Activated CD8-positive, alpha-beta memory T cell treated with anti-CD3 and anti-CD28 coated beads for 1 hour (primary cell): Measurements from ENCODE around the gene AKAP6.
"Not testable (repeated sequence)": the region's sequence is repeated elsewhere in the genome, so short reads cannot be mapped to it uniquely, and the experiment has no call there.

Experiments
- DNase-seq, 2 donors: peaks; one replicate each; pipeline ENCODE4 v3.0.0-alpha.2; 2020; ENCODE audit warnings: low read depth in 1 of 2; ENCODE audit errors: extremely low read depth in 1 of 2

AKAP6 gene

DNA sequence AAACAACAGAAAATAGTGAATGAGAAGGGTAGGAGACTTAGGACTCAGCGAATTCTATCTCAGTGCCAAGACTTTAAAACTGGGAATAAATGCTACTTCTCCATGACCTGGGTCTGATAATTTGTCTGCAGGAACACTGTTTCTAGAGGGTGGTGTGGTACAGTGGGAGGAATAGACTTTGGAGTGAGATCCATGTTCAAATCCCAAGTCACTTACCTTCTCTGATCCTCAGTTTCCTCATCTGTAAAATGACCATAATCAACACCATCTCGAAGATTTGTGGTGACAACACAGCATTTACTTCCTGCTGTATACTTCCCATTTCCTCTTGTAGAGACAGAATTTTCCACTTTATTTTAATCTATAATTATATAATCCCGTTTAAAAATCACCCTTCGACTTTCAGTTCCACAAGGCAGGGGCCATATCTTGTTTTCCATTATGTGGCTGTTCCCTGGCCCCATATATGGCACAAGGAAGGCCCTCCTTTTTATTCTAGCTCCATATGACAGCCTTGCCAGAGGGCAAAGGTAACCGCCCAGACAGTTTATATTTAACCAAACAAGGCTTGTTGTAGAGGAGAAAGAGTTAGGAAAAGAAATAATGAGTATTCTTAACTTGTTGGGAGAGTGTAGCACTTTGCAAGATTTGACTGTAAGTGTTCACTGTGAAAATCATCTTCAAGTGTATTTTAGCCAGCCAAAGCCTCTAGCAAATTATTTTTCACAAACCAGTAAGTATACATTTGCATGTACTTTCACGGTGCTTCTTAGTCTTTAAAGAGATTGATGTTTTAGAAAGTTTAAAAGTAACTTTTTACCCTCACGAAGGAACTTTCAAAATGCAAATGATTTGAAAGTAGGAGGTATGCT, 243.1 kb downstream of the AKAP6 start:
- no peak for DNase-seq

DNA sequence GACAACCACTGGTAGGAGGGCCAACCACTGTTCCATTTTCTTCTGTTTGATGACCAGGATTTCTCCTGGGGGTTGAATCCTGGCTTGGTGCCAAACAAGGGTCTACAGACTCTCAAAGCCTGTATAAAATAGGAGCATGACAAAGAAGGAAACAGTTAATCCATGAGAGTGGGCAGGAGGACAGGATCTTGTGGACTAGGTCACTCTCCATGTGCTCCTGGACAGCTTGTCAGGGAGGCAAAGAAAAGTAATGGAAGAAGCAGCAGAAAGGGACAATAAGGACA, 243.7 kb downstream of the AKAP6 start:
- no peak for DNase-seq

DNA sequence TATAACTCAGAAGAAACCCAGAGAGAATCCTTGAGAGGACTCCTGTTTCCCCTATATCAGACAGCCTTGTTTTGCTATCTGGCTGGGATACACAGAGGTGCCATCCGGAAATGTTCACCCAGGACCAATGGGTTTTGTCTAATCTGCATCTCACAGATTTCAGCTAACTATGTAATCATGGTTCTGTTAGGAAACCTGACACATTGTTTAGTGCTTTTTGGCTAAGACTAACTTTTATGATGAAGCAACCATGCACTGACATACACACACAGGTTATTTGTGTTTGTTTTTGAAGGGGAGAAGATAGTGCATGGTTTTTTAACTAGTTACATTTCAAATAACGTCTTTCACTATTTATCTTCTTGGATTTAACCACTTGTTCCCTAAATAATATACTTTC, 245.2 kb downstream of the AKAP6 start:
- DNase-seq = no peak

DNA sequence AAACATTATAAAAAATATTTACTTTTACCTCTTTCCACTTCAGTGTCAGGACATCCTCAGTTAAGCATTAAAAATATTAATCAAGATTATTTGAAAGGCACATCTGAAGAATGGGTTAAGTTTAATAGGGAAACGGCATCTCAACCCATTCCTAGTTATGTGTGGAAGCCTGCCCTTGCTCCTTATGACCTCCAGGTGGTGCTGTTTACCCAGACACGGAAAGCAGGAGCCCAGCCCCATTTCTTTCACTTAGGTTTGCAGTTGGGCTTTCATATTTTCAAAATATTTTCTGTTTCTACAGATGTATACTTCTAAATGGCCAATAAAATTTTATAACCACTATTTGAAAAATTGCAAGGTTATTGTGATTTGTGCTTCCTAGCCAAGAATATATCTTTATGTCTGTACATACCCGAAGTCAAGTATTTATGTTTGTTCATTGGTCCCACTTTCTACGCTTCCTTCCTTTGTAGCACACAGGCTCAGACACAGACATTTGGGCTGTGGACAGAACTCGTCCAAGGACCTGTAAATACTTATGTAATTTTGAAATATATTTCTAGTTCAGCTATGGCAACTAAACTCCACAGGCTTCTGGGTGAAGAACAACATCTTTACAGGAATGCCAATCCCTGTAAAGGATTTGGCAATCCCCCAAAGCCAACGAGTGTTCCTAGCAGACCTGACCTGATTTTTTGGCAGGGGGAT, 247.1 kb downstream of the AKAP6 start:
- DNase-seq = peak in 1 of 2 donors; percentile 4

DNA sequence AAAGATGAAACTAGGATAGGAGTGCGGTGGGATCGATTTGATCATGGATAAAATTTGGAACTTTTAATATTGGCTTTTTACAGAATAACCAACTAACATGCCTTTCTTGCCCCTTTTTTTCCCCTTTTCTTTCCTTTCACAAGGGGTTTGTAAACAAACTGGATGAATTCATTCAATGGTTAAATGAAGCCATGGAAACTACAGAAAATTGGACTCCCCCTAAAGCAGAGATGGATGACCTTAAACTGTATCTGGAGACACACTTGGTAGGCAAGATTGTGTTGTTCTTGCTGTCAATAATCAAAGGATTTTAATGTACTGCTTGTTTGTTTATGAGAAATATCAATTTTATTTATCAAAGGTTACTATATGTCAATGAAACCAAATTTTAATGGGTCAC, 247.9 kb downstream of the AKAP6 start:
- no peak for DNase-seq

DNA sequence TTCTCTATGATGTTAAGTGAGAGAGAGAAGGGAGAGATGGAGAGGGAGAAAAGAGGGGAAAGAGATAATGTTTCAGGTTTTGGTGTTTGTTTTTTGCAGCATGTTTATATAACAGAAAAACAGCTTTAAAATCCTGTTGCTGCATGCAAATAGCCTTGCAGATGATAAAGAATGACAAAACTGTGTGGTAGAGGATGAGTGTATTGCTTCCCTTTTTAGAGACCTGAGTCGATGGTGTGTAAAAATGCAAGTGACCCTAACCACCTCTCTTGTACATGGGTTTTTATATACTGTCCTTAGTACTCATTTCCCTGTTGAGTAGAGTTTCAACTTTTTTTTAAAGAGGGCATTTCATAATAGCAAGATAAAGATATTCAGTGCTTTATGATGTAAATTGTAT, 249.1 kb downstream of the AKAP6 start:
- DNase-seq = no peak

DNA sequence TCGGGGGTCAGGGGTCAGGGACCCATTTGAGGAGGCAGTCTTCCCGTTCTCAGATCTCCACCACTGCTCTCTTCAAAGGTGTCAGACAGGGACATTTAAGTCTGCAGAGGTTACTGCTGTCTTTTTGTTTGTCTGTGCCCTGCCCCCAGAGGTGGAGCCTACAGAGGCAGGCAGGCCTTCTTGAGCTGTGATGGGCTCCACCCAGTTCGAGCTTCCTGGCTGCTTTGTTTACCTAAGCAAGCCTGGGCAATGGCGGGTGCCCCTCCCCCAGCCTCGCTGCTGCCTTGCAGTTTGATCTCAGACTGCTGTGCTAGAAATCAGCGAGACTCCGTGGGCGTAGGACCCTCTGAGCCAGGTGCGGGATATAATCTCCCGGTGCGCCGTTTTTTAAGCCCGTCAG, 254.3 kb downstream of the AKAP6 start:
- DNase-seq = not testable (repeated sequence)

DNA sequence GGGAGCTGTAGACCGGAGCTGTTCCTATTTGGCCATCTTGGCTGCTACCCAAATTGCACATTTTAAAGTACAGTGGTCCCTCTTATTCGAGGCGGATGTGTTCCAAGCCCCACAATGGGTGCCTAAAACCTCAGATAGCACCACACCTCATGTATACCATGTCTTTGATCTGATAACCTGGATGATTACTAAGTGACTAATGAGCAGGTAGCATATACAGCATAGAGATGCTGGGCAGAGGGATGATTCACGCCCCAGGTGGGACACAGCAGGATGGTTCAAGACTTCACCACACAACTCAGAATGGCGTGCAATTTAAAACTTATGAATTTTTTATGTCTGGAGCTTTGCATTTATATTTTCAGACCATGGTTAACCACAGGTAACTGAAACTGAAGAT, 255.0 kb downstream of the AKAP6 start:
- no peak for DNase-seq

DNA sequence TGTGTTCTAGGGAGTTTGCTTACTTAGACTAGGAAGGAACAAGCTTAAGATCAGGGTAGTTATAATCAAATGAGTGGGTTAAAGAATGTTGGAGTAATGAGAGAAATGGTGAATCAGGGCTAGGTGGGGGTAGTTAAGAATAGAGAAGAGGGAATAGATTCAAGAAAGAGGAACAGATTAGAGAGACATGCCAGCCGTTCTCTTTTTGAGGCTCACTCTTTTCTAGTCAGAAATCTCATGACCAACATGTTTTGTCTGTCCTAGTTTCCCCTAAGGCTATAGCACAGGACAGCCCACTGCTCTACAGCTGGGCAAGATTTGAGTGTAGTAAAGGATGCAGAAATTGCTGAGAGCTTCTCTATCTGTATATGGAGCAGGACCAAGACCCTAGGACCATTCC, 258.4 kb downstream of the AKAP6 start:
- DNase-seq = no peak

DNA sequence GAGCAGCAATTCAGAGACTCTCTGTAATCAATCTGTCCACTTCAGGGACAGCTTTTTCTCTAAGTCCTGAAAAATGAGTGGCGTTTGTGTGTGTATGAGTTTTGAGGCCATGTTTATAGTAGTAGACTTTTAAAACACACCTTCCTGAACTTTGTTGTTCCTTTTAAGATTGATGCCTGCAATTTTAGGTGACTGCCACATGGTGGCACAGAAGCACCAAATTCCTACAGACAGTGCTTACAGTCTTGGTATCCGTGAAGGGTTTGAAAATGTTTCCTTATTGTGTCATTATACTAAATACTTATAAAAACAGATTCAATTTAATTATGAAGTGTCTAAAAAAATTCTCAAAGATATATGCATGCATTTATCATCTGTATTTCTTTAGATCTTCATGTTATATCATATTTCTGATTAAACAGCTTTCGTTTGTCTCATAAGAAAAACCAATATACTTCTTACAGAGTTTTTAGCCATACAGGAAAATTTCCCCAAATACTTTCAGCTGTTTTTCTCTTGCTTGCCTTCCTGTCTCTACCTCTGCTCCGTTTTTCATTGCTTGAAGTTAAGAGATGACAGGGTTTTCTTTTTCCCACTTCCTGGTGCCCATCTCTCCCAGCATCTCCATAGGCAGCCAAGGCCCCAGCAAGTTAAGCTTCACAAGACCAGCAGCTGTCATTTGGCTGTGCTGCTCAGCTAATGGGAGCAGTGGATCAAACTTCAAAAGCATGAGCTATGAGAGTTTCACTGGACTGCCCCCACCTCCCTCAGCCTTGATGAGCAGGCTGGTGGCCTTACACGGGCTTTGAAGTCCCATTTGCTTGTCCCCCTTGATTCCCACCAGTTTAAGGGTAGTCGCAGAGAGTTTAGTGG, 259.6 kb downstream of the AKAP6 start:
- DNase-seq = no peak

DNA sequence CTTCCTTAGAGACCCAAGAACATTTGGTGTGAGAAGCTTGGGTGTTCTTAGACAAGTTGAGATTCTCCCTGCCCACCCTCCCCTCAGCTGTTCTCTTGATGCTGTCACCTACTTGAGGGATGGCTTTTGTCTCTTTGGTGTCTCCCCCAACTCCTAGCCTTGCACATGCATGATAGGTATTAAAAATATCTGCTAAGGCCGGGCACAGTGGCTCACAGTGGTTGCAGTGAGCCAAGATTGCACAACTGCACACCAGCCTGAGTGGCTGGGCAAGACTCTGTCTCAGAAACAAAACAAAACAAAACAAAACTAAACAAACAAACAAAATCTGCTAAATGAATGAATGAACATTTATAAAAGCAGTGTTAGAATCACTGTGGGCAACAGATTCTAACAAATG, 261.1 kb downstream of the AKAP6 start:
- no peak for DNase-seq

DNA sequence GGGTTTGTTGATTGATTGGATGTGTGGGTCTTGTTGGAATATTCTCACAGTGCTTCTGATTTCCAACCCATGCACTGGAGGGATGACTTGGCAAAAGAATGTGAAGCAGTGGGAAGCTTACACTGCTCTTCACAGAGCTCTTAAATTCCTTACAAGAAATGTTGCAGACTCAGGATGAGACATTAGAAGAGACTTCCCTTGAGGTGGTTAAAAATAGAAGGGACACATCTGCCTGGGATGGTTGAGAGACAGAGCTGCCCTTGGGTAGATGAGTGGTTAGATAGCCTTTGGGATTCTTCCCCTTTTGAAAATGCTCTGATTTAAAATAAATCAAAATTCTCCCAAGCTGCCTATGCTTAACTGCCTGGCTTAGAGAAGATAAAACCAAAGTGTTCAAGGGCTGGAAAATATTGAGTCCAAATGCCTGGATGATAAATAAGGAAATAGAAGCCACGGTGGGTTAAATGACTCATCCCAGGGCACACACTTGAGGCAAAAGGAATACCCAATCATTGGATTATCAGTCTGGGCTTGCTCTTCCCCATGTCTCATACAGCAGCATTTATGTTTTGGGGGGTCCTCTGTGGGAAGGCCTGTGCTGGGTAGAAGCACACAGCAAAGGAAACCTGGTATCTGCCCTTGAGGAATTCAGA, 264.3 kb downstream of the AKAP6 start:
- DNase-seq = no peak

DNA sequence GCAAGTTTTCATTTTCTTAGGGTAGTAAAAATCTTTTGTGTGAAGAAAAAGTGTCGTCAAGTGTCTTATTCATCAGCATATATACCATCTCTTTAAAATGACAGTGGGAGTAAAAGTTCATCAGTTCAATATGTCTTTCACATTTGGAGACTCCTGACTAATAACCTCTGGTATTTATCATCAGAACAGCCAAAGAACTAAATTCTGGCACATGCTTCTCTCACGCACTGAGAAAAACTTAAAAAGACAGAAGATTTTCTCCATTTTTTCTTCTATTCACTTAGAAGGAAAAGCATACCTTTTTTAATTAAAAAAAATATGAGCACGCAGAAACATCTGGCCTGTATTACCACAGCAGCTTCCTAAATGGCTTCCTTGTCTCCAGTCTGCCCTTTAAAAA, 265.7 kb downstream of the AKAP6 start:
- DNase-seq = no peak

DNA sequence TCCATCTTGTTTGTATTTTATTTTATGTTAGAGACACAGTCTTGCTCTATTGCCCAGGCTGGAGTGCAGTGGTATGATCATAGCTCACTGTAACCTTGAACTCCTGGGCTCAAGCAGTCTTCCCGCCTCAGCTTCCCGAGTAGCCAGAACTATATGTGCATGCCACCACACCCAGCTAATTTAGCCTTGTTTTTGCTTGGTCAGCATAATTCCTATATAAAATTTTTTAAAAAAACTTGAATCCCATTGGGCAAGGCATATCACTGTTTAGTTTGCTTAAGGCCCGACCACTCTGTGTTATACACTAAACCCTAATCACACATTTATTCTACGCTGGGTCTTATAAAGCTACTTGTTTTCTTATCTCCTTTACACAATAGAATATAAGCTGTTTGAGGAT, 266.4 kb downstream of the AKAP6 start:
- DNase-seq = no peak

DNA sequence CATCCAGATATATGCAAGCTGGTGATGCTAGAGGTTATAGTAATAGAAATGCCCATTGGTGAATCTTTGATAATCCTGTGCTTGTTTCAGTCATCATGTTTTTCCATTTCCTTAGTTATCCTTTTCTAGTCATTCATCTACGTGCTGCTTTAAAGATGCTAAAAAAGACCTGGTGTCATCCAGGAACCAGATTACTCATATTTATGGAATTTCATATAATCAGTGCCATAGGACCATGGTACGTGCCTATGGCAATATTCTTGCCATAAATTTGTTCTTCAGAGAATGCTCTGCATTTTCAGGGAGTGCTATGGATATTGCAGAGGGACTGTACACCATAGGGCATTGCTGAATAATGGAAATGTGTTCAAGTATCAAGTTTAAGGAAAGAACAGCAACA, 267.3 kb downstream of the AKAP6 start:
- no peak for DNase-seq

DNA sequence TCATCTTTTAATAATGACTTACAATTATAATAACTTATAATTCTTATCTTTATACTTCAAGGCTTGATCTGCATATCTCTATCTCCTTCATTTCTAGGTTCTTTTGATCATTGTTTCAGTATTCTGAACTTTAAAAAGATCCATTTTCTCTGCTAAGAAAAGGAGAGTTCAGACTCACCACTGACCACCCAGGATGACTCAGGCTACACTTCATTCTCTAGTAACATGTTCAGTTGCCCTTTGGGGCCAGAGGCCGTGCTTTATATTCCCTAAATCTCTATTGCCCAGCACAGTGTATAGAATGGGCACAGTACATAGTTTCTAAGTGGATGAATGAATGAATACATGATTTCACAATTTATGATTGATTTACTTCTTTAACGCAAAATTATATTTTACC, 268.7 kb downstream of the AKAP6 start:
- no peak for DNase-seq

DNA sequence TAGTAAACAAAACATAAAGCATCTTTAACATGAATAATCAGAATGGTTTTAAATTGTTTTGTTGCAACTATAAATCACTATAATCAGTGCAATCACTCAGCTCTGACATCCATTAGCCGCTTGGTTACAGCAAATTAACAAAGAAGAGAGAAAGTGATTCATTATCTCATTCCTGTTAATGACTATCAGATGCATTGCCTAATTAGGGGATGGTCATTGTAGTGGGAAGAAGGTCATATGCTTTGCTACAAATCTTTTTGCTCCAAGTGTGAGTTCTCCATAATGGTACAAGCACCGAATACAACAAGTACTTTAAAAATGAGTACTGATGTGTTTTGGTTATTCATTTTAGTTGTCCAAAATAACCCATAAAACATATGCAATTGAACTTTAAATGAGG, 272.0 kb downstream of the AKAP6 start:
- DNase-seq = no peak

DNA sequence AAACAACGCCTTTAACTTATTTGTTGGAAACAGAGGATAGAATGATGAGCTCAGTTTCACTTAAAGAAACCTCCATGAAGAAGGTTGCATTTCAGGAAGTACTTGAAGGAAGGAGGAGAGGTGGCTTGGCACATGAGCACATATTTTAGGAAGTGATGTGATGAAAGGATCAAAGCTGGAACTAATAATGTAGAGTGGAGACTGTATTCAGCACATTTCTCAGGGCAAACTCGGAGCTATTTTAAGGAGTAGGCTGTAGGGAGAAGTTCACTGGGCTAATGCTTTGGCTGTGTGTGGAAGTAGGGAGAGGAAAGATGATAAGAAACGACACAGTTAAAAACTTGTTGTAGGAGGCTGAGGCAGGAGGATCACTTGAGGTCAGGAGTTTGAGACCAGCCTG, 272.8 kb downstream of the AKAP6 start:
- DNase-seq = no peak

DNA sequence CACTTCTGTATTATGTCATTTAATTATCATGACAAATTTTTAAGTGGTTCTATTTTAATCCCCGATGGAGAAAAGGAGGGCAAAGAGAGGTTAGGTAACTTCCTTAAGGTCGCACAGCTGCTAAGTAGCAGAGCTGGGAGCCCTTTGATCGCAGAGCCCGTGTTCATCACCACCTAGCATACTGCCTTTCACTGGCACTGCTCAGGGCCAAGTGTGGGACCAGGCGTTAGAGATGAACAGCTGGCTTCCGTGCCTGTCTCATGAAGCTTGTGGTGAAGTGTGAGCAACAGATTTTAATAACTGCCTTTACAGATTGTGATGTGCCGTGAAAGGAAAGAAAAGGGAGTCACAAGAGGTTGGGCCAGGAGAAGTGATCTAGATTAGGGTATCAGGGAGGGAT, 273.6 kb downstream of the AKAP6 start:
- no peak for DNase-seq

DNA sequence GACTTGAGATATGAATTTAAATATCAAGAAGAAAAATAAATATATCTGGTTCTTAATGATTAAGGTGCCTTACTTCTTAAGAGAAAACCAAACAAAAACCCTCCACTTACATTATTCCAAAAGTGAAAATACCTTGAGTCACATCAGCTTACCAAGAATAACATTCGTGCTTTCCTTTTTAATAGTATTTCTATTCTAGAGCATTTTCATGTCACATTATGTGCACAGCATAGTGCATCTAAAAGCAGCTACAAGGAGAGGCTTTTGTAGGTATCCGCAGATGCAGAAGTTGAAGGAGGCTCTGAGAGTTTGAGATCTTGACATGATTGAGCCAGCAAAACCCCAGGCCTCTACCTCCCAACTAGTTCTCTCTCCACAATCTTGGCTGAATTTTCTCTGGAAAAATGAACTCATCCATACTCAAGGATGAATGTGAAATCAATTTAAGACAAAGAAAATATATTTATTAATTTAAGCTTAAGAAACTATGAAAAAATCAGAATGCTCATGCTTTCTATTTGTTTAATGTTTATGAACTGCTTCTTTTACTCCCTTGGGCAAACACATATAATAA, 275.0 kb downstream of the AKAP6 start:
- no peak for DNase-seq

DNA sequence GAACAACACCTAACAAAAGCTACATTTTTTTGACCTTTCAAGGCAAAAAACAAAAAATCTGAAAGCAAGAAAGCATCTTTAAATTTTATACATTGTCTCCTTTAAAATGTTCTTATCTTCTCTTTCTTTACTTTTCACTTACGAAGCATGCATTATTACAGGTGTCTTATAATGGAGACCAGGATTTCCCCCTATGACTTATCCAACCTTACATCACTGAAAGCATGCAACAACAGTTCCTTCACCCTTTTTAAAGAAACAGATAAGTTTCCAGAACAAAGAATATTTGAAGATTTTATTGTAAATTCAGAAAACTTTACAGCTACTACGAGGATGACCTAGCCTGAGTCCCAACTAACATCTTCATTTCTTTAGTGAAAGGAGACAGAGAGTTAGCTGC, 277.2 kb downstream of the AKAP6 start:
- DNase-seq = no peak
